K562 (cell line): ENCODE data around the gene MPRIP. TPM values are rescaled to one million over a fixed set of nuclear protein-coding genes. Genes with fewer than 3 reads are reported as not detected.

ENCODE experiments used
- ATAC-seq: fragments of 200-7000 bp; cut with Tn5 transposase; 3 replicates; pipeline ENCODE4 v1.9.1; 2020; ENCODE audit warnings: moderate library complexity
- BruUV-seq: library from RNA; stranded (reverse); fragments of 400-500 nt; replicated peaks from 2 replicates; lab custom pipeline; 2021; lab: Mats Ljungman, UMichigan
- CTCF ChIA-PET: fragments of 300-600 bp; formaldehyde crosslinking; extraction: SDS; loops from one replicate; lab custom pipeline; 2021; ENCODE audit warnings: low intra/inter-chr PET ratio; lab: Yijun Ruan, JAX
- POLR2A ChIA-PET: fragments of 300-600, 350-650 bp; sonication (Branson Sonifier 250); formaldehyde crosslinking; extraction: SDS; loops from one replicate; lab custom pipeline; 2021; ENCODE audit warnings: antibody characterized with exemption, inconsistent platforms; lab: Yijun Ruan, JAX
- DNase-seq, 4 experiments: peaks; one replicate each; pipeline versions ENCODE4 v3.0.0 to v3.0.0-alpha.2; 2011 to 2018; ENCODE audit warnings: low spot score in 3 of 4, mixed read lengths in 3 of 4; ENCODE audit errors: extremely low read depth in 1 of 4
- FAIRE-seq: peaks from 2 replicates; lab custom pipeline; 2011; peaks lifted over from hg19 to GRCh38; lab: Jason Lieb, UNC
- H2AFZ ChIP-seq: 2 replicates; pipeline ENCODE4 v1.6.0; 2011; ENCODE audit warnings: low read depth, low read length, control low read depth, inconsistent platforms
- H3K27ac ChIP-seq: fragments of 200-600 bp; 3 replicates; pipeline ENCODE4 v1.8.0; 2011; ENCODE audit warnings: low read depth, mild to moderate bottlenecking, control low read depth, inconsistent platforms, low read length, moderate library complexity, mixed read lengths; ENCODE audit errors: extremely low read depth
- H3K27me3 ChIP-seq, 2 experiments: fragments of 300-600 bp in 1 of 2; 2 replicates in 1 of 2; 3 replicates in 1 of 2; pipeline versions ENCODE4 v1.6.0 to v1.8.0; 2011; ENCODE audit warnings: inconsistent platforms in 2 of 2, low read length in 2 of 2, mild to moderate bottlenecking in 1 of 2, mixed read lengths in 1 of 2, moderate library complexity in 1 of 2; ENCODE audit not compliant: control insufficient read depth in 2 of 2, insufficient read depth in 2 of 2
- H3K36me3 ChIP-seq: fragments of 300-600 bp; 3 replicates; pipeline ENCODE4 v1.8.0; 2011; ENCODE audit warnings: mild to moderate bottlenecking, low read length, inconsistent platforms; ENCODE audit not compliant: control insufficient read depth, insufficient read depth
- H3K4me1 ChIP-seq, 2 experiments: fragments of 200-600 bp in 1 of 2; replicated peaks in 1 of 2; 2 replicates in 1 of 2; 3 replicates in 1 of 2; pipeline versions ENCODE4 v1.5.1 to v1.8.0; 2011; ENCODE audit warnings: inconsistent platforms in 2 of 2, low read length in 2 of 2, mild to moderate bottlenecking in 1 of 2, mixed read lengths in 1 of 2, moderate library complexity in 1 of 2; ENCODE audit not compliant: control insufficient read depth in 2 of 2, insufficient read depth in 2 of 2
- H3K4me2 ChIP-seq: 2 replicates; pipeline ENCODE4 v1.6.1; 2011; ENCODE audit warnings: low read length, control low read depth, inconsistent platforms, mixed read lengths; ENCODE audit not compliant: insufficient read depth
- H3K4me3 ChIP-seq: fragments of 200-600 bp; sonication (generic), shearing (Covaris generic); 2 replicates; pipeline ENCODE4 v1.5.1; 2016; ENCODE audit warnings: control low read depth, inconsistent platforms
- H3K79me2 ChIP-seq: fragments of 200-600 bp; 3 replicates; pipeline ENCODE4 v1.8.0; 2011; ENCODE audit warnings: low read length, inconsistent platforms; ENCODE audit not compliant: control insufficient read depth, insufficient read depth
- H3K9ac ChIP-seq, 2 experiments: 2 replicates each; pipeline versions ENCODE4 v1.6.0 to v1.6.1; 2011; ENCODE audit warnings: low read depth in 2 of 2, low read length in 2 of 2, control low read depth in 1 of 2, inconsistent platforms in 1 of 2, mild to moderate bottlenecking in 1 of 2, mixed read lengths in 1 of 2; ENCODE audit not compliant: insufficient read depth in 1 of 2
- H3K9me1 ChIP-seq: one replicate; pipeline ENCODE4 v1.6.0; 2011; ENCODE audit warnings: inconsistent platforms, mild to moderate bottlenecking, low read length, moderate library complexity; ENCODE audit not compliant: control insufficient read depth, insufficient read depth
- H3K9me3 ChIP-seq: replicated peaks from 2 replicates; pipeline ENCODE4 v1.5.1; 2011; ENCODE audit warnings: low read depth, low read length, inconsistent platforms; ENCODE audit not compliant: control insufficient read depth, insufficient read depth
- H4K20me1 ChIP-seq: replicated peaks from 2 replicates; pipeline ENCODE4 v1.6.1; 2011; ENCODE audit warnings: low read length, inconsistent platforms, mixed read lengths; ENCODE audit not compliant: control insufficient read depth, insufficient read depth
- SRF ChIP-seq, 2 experiments: fragments of 250-450, 450-650 bp in 1 of 2; sonication (Bioruptor Pico) in 1 of 2; sonication (generic) in 1 of 2; formaldehyde crosslinking; IDR thresholded peaks; 2 replicates each; pipeline versions ENCODE4 v1.5.0 to v1.5.1; 2020 to 2022; ENCODE audit warnings: mild to moderate bottlenecking in 1 of 2, missing genetic modification reagents in 1 of 2
- ZNF197 ChIP-seq: fragments of 200-800 bp; sonication (Bioruptor generic); IDR thresholded peaks from 2 replicates; pipeline ENCODE4 v1.6.1; 2016; ENCODE audit warnings: low read depth, missing genetic modification characterization, missing compliant biosample characterization
- ZNF436 ChIP-seq: fragments of 250-450, 450-650 bp; sonication (Bioruptor Pico); formaldehyde crosslinking; IDR thresholded peaks from 2 replicates; pipeline ENCODE4 v1.7.0; 2020; ENCODE audit warnings: mild to moderate bottlenecking
- WGBS: fragments of 100-300 bp; shearing (Covaris generic); methylation state at CpG from one replicate; pipeline ENCODE4 v1.1.6; 2016; ENCODE audit warnings: low coverage, mixed read lengths; ENCODE audit not compliant: insufficient coverage; ENCODE audit errors: missing lambda C conversion rate; 5-methylcytosine and 5-hydroxymethylcytosine counted together
- in situ Hi-C: fragments of 300-500 bp; cut with MboI; formaldehyde crosslinking; loops from 4 replicates; pipeline ENCODE4 v1.15.0; 2018; ENCODE audit warnings: inconsistent platforms, mixed read lengths
- intact Hi-C: fragments of 100-400 bp; cut with micrococcal nuclease; formaldehyde crosslinking; loops from 2 replicates; pipeline ENCODE4 v1.14.2; 2022
- polyA plus RNA-seq, 8 experiments: library from polyadenylated mRNA; depleted of rRNA in 4 of 8; stranded (reverse) in 5 of 8; unstranded in 3 of 8; fragments of >200 nt; fragmentation: Nextera tagmentation in 2 of 8; fragmentation: Illumina TruSeq in 1 of 8; extraction: Ambion mirVana in 2 of 8; extraction: Trizol in 1 of 8; gene quantifications; 2 replicates each; pipeline versions ENCODE4 v1.2.1 to v1.2.3, GENCODE V29; 2011 to 2014; ENCODE audit warnings: inconsistent platforms in 1 of 8, missing spikeins in 1 of 8
- total RNA-seq, 7 experiments: library from RNA; depleted of rRNA in 6 of 7; stranded (reverse); fragments of >200 nt in 6 of 7; fragmentation: Illumina TruSeq in 2 of 7; extraction: Trizol in 2 of 7; gene quantifications; 2 replicates each; pipeline versions ENCODE4 v1.2.1 to v1.2.3, GENCODE V29; 2011 to 2021; ENCODE audit warnings: low replicate concordance in 1 of 7
- TF ChIP-seq, protein P1 (sequence below): sonication (generic); IDR thresholded peaks from 2 replicates; pipeline ENCODE4 v1.6.1; 2016
- TF ChIP-seq, protein P2 (sequence below): sonication (generic); formaldehyde crosslinking; IDR thresholded peaks from 2 replicates; pipeline ENCODE4 v1.8.0; 2022; ENCODE audit warnings: mild to moderate bottlenecking, low read depth, missing genetic modification reagents

Gene MPRIP
- total and polyA plus RNA-seq, 9 of the 15 experiments (the other 6 are each of a cell fraction or from before 2014, with no cell fraction given) = 10.0 to 72.6 (median 30.1) TPM

DNA sequence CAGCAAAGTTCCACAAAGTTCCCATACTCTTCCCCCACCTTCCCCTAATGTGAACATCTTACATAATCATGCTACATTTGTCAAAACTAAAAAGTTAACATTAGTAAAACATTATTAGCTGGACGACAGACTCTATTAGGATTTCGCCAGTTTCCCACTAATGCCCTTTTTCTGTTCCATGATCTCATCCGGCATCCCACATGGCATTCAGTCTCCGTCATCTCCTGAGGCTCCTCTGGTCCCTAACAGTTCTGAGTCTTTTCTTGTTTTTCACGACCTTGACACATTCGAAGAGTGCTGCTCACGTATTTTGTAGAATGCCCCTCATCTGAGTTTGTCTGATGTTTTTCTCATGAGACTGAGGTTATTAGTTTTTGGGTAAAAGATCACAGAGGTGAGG is 8.8 kb upstream of the MPRIP start:
- TF ChIP-seq, protein P1, sequence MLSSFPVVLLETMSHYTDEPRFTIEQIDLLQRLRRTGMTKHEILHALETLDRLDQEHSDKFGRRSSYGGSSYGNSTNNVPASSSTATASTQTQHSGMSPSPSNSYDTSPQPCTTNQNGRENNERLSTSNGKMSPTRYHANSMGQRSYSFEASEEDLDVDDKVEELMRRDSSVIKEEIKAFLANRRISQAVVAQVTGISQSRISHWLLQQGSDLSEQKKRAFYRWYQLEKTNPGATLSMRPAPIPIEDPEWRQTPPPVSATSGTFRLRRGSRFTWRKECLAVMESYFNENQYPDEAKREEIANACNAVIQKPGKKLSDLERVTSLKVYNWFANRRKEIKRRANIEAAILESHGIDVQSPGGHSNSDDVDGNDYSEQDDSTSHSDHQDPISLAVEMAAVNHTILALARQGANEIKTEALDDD = no peak
- TF ChIP-seq ZNF197 (CRISPR knock-in tag) = no peak
- TF ChIP-seq ZNF436 (CRISPR knock-in tag) = no peak
- TF ChIP-seq, protein P2, sequence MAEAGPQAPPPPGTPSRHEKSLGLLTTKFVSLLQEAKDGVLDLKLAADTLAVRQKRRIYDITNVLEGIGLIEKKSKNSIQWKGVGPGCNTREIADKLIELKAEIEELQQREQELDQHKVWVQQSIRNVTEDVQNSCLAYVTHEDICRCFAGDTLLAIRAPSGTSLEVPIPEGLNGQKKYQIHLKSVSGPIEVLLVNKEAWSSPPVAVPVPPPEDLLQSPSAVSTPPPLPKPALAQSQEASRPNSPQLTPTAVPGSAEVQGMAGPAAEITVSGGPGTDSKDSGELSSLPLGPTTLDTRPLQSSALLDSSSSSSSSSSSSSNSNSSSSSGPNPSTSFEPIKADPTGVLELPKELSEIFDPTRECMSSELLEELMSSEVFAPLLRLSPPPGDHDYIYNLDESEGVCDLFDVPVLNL (CRISPR knock-in tag) = no peak
- TF ChIP-seq SRF (CRISPR knock-in tag; IDR thresholded peaks at IDR 0.05) = no peak
- no TSS peak for BruUV-seq
- no peaks in the 10 kb centered on the region for H4K20me1 ChIP-seq
- WGBS = 79% methylated on average over 7 of the region's 7 CpGs
- DNase-seq (no peak), ATAC-seq (no peak), FAIRE-seq (no peak)
- no peaks in the 10 kb centered on the region for H3K27me3 ChIP-seq
- no peaks in the 10 kb centered on the region; the same call in 1 of the 2 replicates for H3K9me3 ChIP-seq
- H2AFZ ChIP-seq = no peak overlapping the region
- in situ Hi-C loops = no loop called here
- no peaks in the 10 kb centered on the region for H3K36me3 ChIP-seq
- H3K79me2 ChIP-seq = no peaks in the 10 kb centered on the region
- H3K9ac ChIP-seq = no peak overlapping the region; a peak in 1 of 4 replicates
- H3K27ac ChIP-seq = no peak overlapping the region
- peaks cover 29 to 30% of the 10 kb centered on the region in 2 experiments; a peak in 4 of 5 replicates for H3K4me1 ChIP-seq
- H3K9me1 ChIP-seq = no peaks in the 10 kb centered on the region
- POLR2A ChIA-PET = no interaction called here
- CTCF ChIA-PET = no interaction called here
- intact Hi-C loops = no loop called here
- no peak overlapping the region for H3K4me3 ChIP-seq
- no peak overlapping the region for H3K4me2 ChIP-seq
